GM20000 (cell line): Measurements from ENCODE around the gene FAM227B.
"Not testable (repeated sequence)": the region's sequence is repeated elsewhere in the genome, so short reads cannot be mapped to it uniquely, and the experiment has no call there.

Experiments used
- DNase-seq: peaks from one replicate; pipeline ENCODE4 v3.0.0; 2012; ENCODE audit warnings: low spot score
- CTCF ChIP-seq: IDR thresholded peaks from 2 replicates; pipeline ENCODE4 v1.5.1; 2012; ENCODE audit warnings: mild to moderate bottlenecking, control low read depth; ENCODE audit errors: extremely low read depth, missing control alignments

Gene FAM227B

GRCh38 chr15:49625460-49626036, 4.9 kb upstream of the FAM227B start:
- no peak for TF ChIP-seq CTCF
- no peak for DNase-seq

- no peak for TF ChIP-seq CTCF
- no peak for DNase-seq
Observed at GRCh38 chr15:49624056-49624455, 3.4 kb upstream of the FAM227B start.

- DNase-seq: no peak
- no peak for TF ChIP-seq CTCF
Observed at GRCh38 chr15:49622561-49622960, 1.9 kb upstream of the FAM227B start.

- no peak for DNase-seq
- no peak for TF ChIP-seq CTCF
Observed at GRCh38 chr15:49621887-49622286, 1.3 kb upstream of the FAM227B start.

- TF ChIP-seq CTCF: no peak
- DNase-seq: no peak
Observed at GRCh38 chr15:49621401-49621811, 788 bp upstream of the FAM227B start.

GRCh38 chr15:49620199-49620598, 419 bp downstream of the FAM227B start:
- DNase-seq: no peak
- TF ChIP-seq CTCF: no peak

- DNase-seq: no peak
- TF ChIP-seq CTCF: no peak
Observed at GRCh38 chr15:49619226-49619625, 1.4 kb downstream of the FAM227B start.

GRCh38 chr15:49612240-49612639, 8.4 kb downstream of the FAM227B start:
- DNase-seq: not testable (repeated sequence)
